Effector memory CD4-positive, alpha-beta T cell (primary cell): ENCODE data around the gene ZNF12.
"Not testable (repeated sequence)": the region's sequence is repeated elsewhere in the genome, so short reads cannot be mapped to it uniquely, and the experiment has no call there.

Experiments used
- DNase-seq, 3 donors: peaks; one replicate each; pipeline ENCODE4 v3.0.0-alpha.2; 2020
- H3K27ac ChIP-seq: 2 replicates; pipeline ENCODE4 v1.7.0; 2013; ENCODE audit warnings: mild to moderate bottlenecking, low read length, moderate library complexity; ENCODE audit not compliant: insufficient read depth, poor library complexity, severe bottlenecking
- H3K27me3 ChIP-seq: replicated peaks from 2 replicates; pipeline ENCODE4 v1.7.0; 2013; ENCODE audit warnings: mild to moderate bottlenecking, low read length; ENCODE audit not compliant: insufficient read depth, control insufficient read depth, poor library complexity, severe bottlenecking
- H3K36me3 ChIP-seq: 2 replicates; pipeline ENCODE4 v1.7.0; 2013; ENCODE audit warnings: mild to moderate bottlenecking, low read length, moderate library complexity; ENCODE audit not compliant: control insufficient read depth, insufficient read depth
- H3K4me1 ChIP-seq: 2 replicates; pipeline ENCODE4 v1.7.0; 2013; ENCODE audit warnings: low read length, mild to moderate bottlenecking; ENCODE audit not compliant: control insufficient read depth, insufficient read depth, poor library complexity, severe bottlenecking
- H3K4me3 ChIP-seq: 2 replicates; pipeline ENCODE4 v1.7.0; 2013; ENCODE audit warnings: low read length, low read depth, mild to moderate bottlenecking; ENCODE audit not compliant: insufficient read depth, poor library complexity, severe bottlenecking
- H3K9me3 ChIP-seq: 2 replicates; pipeline ENCODE4 v1.7.0; 2013; ENCODE audit warnings: mild to moderate bottlenecking, low read length, moderate library complexity; ENCODE audit not compliant: control insufficient read depth

Gene ZNF12

GRCh38 chr7:6727663-6728062 lies 20.9 kb upstream of the ZNF12 start:
- H3K27ac ChIP-seq, result no peak overlapping the region
- no peak for DNase-seq

GRCh38 chr7:6726341-6726740 lies 19.6 kb upstream of the ZNF12 start:
- not testable (repeated sequence) for H3K27ac ChIP-seq, H3K9me3 ChIP-seq, H3K36me3 ChIP-seq, H3K4me3 ChIP-seq, H3K4me1 ChIP-seq, H3K27me3 ChIP-seq, DNase-seq

More at GRCh38 chr7:6727663-6728062, 20.9 kb upstream of the ZNF12 start:
- Histone ChIP-seq H3K4me3 (no peak overlapping the region), H3K27me3 (no peaks in the 10 kb centered on the region), H3K9me3 (no peaks in the 10 kb centered on the region), H3K36me3 (no peaks in the 10 kb centered on the region), H3K4me1 (no peaks in the 10 kb centered on the region)

GRCh38 chr7:6725003-6725402 lies 18.3 kb upstream of the ZNF12 start:
- no peak overlapping the region for H3K4me3 ChIP-seq
- no peak overlapping the region for H3K27ac ChIP-seq
- H3K27me3 ChIP-seq, result no peaks in the 10 kb centered on the region
- no peaks in the 10 kb centered on the region for H3K36me3 ChIP-seq
- H3K9me3 ChIP-seq, result no peaks in the 10 kb centered on the region
- H3K4me1 ChIP-seq, result no peaks in the 10 kb centered on the region
- no peak for DNase-seq

GRCh38 chr7:6724351-6724750 lies 17.6 kb upstream of the ZNF12 start:
- not testable (repeated sequence) for H3K9me3 ChIP-seq, DNase-seq, H3K4me3 ChIP-seq, H3K27me3 ChIP-seq, H3K4me1 ChIP-seq, H3K27ac ChIP-seq, H3K36me3 ChIP-seq

GRCh38 chr7:6718124-6718523 lies 11.4 kb upstream of the ZNF12 start:
- Histone ChIP-seq H3K9me3 (no peaks in the 10 kb centered on the region), H3K4me3 (no peak overlapping the region), H3K36me3 (no peaks in the 10 kb centered on the region), H3K4me1 (no peaks in the 10 kb centered on the region), H3K27me3 (no peaks in the 10 kb centered on the region), H3K27ac (no peak overlapping the region)
- DNase-seq, result no peak

GRCh38 chr7:6715898-6716297 lies 9.2 kb upstream of the ZNF12 start:
- not testable (repeated sequence) for H3K4me3 ChIP-seq, H3K4me1 ChIP-seq, DNase-seq, H3K9me3 ChIP-seq, H3K36me3 ChIP-seq, H3K27me3 ChIP-seq, H3K27ac ChIP-seq

GRCh38 chr7:6714360-6714759 lies 7.6 kb upstream of the ZNF12 start:
- Histone ChIP-seq H3K27me3 (no peaks in the 10 kb centered on the region), H3K36me3 (no peaks in the 10 kb centered on the region), H3K27ac (no peak overlapping the region), H3K9me3 (no peaks in the 10 kb centered on the region), H3K4me1 (no peaks in the 10 kb centered on the region), H3K4me3 (no peak overlapping the region)
- no peak for DNase-seq

GRCh38 chr7:6709808-6710207 lies 3.1 kb upstream of the ZNF12 start:
- Histone ChIP-seq H3K4me3 (no peak overlapping the region), H3K27ac (no peak overlapping the region), H3K27me3 (no peaks in the 10 kb centered on the region), H3K36me3 (no peaks in the 10 kb centered on the region), H3K4me1 (peaks cover 10% of the 10 kb centered on the region), H3K9me3 (no peaks in the 10 kb centered on the region)
- DNase-seq, result no peak

GRCh38 chr7:6708304-6708703 lies 1.6 kb upstream of the ZNF12 start:
- H3K27ac ChIP-seq, result no peak overlapping the region
- peaks cover 9% of the 10 kb centered on the region for H3K36me3 ChIP-seq
- H3K4me3 ChIP-seq, result no peak overlapping the region
- H3K27me3 ChIP-seq, result no peaks in the 10 kb centered on the region
- peaks cover 12% of the 10 kb centered on the region for H3K4me1 ChIP-seq
- no peaks in the 10 kb centered on the region for H3K9me3 ChIP-seq
- DNase-seq, result no peak

GRCh38 chr7:6705959-6706665 lies 635 bp downstream of the ZNF12 start:
- Histone ChIP-seq H3K27ac (peak overlapping the region; percentile 75), H3K4me3 (peak overlapping the region; percentile 82), H3K4me1 (peaks cover 12% of the 10 kb centered on the region), H3K9me3 (no peaks in the 10 kb centered on the region), H3K36me3 (peaks cover 24% of the 10 kb centered on the region), H3K27me3 (no peaks in the 10 kb centered on the region)
- DNase-seq, result peak in 2 of 3 donors; percentile 1 to 12
